ENCODE measurements around the gene KDM4C.

KDM4C gene

GRCh38 chr9:6904371-6904770 is 146.6 kb downstream of the KDM4C start:
- no peak for DNase-seq (ENCODE audit: low spot score)

- no peak for DNase-seq (ENCODE audit: low spot score)
Observed at GRCh38 chr9:6905850-6906375, 148.1 kb downstream of the KDM4C start.

- no peak for DNase-seq (ENCODE audit: low spot score)
Observed at GRCh38 chr9:6907772-6908381, 150.1 kb downstream of the KDM4C start.

GRCh38 chr9:6909181-6909580 is 151.4 kb downstream of the KDM4C start:
- no peak for DNase-seq (ENCODE audit: low spot score)

- no peak for DNase-seq (ENCODE audit: low spot score)
Observed at GRCh38 chr9:6910032-6910431, 152.3 kb downstream of the KDM4C start.

- no peak for DNase-seq (ENCODE audit: low spot score)
Observed at GRCh38 chr9:6910497-6910896, 152.7 kb downstream of the KDM4C start.

GRCh38 chr9:6911901-6912638 is 154.3 kb downstream of the KDM4C start:
- DNase-seq (ENCODE audit: low spot score): no peak

GRCh38 chr9:6915635-6916034 is 157.9 kb downstream of the KDM4C start:
- no peak for DNase-seq (ENCODE audit: low spot score)

GRCh38 chr9:6917162-6917561 is 159.4 kb downstream of the KDM4C start:
- DNase-seq (ENCODE audit: low spot score): no peak

- no peak for DNase-seq (ENCODE audit: low spot score)
Observed at GRCh38 chr9:6920041-6920440, 162.3 kb downstream of the KDM4C start.

GRCh38 chr9:6921315-6921714 is 163.5 kb downstream of the KDM4C start:
- DNase-seq (ENCODE audit: low spot score): no peak

- DNase-seq (ENCODE audit: low spot score): no peak
Observed at GRCh38 chr9:6922124-6922676, 164.4 kb downstream of the KDM4C start.

GRCh38 chr9:6922680-6923079 is 164.9 kb downstream of the KDM4C start:
- DNase-seq (ENCODE audit: low spot score): no peak

- no peak for DNase-seq (ENCODE audit: low spot score)
Observed at GRCh38 chr9:6923086-6923485, 165.3 kb downstream of the KDM4C start.

GRCh38 chr9:6924149-6924548 is 166.4 kb downstream of the KDM4C start:
- no peak for DNase-seq (ENCODE audit: low spot score)

- no peak for DNase-seq (ENCODE audit: low spot score)
Observed at GRCh38 chr9:6924988-6925563, 167.3 kb downstream of the KDM4C start.

GRCh38 chr9:6925836-6926235 is 168.1 kb downstream of the KDM4C start:
- no peak for DNase-seq (ENCODE audit: low spot score)

- no peak for DNase-seq (ENCODE audit: low spot score)
Observed at GRCh38 chr9:6926436-6926835, 168.7 kb downstream of the KDM4C start.

GRCh38 chr9:6927838-6928237 is 170.1 kb downstream of the KDM4C start:
- no peak for DNase-seq (ENCODE audit: low spot score)

GRCh38 chr9:6928863-6929262 is 171.1 kb downstream of the KDM4C start:
- DNase-seq (ENCODE audit: low spot score): no peak

GRCh38 chr9:6929441-6930215 is 171.9 kb downstream of the KDM4C start:
- no peak for DNase-seq (ENCODE audit: low spot score)

GRCh38 chr9:6930827-6931226 is 173.1 kb downstream of the KDM4C start:
- no peak for DNase-seq (ENCODE audit: low spot score)
